Heart left ventricle (tissue), 13 donors: ENCODE data around the gene ZFP57.

ENCODE experiments used
- POLR2A ChIP-seq, 2 donors: fragments of 450-650 bp; IDR thresholded peaks; one replicate each; pipeline ENCODE4 v1.6.1; 2017; ENCODE audit warnings: antibody characterized with exemption in 2 of 2, mild to moderate bottlenecking in 2 of 2, moderate library complexity in 2 of 2
- TF ChIP-seq, protein P1 (sequence below), 12 donors: fragments of 200-600 bp; sonication (generic) in 4 of 12; IDR thresholded peaks; one replicate each; pipeline versions ENCODE4 v1.5.0 to v1.8.0; 2018 to 2022; ENCODE audit warnings: antibody characterized with exemption in 12 of 12, mild to moderate bottlenecking in 5 of 12
- donor health status: ischemic (EF 13 %, LVEDD 7.1; RV severe dilation, severe dysfunction).
- donor health status: DM: no; HTN: yes; CAD: no.
- donor health status: DM: no; HTN: no; CAD: no.
- donor health status: ischemic (EF 25% LVEDD 6.9; RV normal size, moderate dysfunction).
- donor health status: ischemic (EF 25% LVEDD 5.7; RV mildly dilated, moderate dysfunction).
- donor health status: ischemic (EF 35%, LVEDD 5.7; RV mildly dilated, moderate dysfunction).
- donor health status: nonischemic (EF 11% LVEDD 7.7; RV severe dilation, severe dysfunction).
- donor health status: DM: yes; HTN: yes; CAD: no.
- donor health status: PGD.
- donor health status: ischemic (EF 29% LVEDD 5.4; RV normal size, mild dysfunction).
- donor health status: nonischemic (EF 23%, LVEDD 6.1; RV moderate dilation, normal function).

DNA sequence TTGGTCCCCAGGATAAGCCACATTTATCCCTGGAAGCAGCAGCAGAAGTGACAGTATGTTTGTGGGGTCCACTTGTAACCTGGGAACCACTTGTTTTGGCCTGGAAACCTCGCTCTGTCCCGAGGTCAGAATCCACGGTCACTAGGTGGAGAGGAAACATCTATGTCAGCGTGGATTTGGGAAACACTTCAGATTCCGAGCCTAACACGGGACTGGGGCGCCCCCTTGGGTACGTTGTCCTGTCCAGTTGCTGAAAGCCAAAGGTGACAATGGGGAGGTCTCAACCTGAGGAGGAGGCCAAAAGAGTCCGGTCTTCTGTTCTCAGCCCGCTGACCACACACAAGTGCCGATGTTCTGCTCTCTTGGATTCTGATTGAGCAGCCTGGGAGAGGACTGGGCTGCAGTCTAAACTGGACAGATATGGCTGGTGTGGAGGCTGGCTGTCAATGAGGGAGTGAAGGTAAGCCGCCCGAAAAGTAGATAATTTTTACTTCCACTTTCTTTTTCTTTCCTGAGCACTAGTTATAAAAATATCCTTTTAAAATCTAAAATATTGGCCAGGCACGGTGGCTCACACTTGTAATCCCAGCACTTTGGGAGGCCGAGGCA lies 4.9 kb upstream of the ZFP57 start:
- TF ChIP-seq, protein P1, sequence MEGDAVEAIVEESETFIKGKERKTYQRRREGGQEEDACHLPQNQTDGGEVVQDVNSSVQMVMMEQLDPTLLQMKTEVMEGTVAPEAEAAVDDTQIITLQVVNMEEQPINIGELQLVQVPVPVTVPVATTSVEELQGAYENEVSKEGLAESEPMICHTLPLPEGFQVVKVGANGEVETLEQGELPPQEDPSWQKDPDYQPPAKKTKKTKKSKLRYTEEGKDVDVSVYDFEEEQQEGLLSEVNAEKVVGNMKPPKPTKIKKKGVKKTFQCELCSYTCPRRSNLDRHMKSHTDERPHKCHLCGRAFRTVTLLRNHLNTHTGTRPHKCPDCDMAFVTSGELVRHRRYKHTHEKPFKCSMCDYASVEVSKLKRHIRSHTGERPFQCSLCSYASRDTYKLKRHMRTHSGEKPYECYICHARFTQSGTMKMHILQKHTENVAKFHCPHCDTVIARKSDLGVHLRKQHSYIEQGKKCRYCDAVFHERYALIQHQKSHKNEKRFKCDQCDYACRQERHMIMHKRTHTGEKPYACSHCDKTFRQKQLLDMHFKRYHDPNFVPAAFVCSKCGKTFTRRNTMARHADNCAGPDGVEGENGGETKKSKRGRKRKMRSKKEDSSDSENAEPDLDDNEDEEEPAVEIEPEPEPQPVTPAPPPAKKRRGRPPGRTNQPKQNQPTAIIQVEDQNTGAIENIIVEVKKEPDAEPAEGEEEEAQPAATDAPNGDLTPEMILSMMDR (IDR thresholded peaks at IDR 0.05), result peak in 9 of 12 donors; percentile 19 to 51 (median 33)
- no peak for TF ChIP-seq POLR2A (IDR thresholded peaks at IDR 0.05)
